SIG-M5 treated with dmso at 0.1 percent for 504 hours (cell line): ENCODE measurements around the gene ZFP3.
"Not testable (repeated sequence)": the region's sequence is repeated elsewhere in the genome, so short reads cannot be mapped to it uniquely, and the experiment has no call there.

Experiments
- DNase-seq: peaks from one replicate; lab custom pipeline; 2025; ENCODE audit not compliant: unreplicated experiment; lab: John Stamatoyannopoulos, UW

ZFP3 gene

GRCh38 chr17:5137511-5138197, 59.4 kb downstream of the ZFP3 start:
- not testable (repeated sequence) for DNase-seq

- DNase-seq: not testable (repeated sequence)
Observed at GRCh38 chr17:5138198-5138544, 59.9 kb downstream of the ZFP3 start.

GRCh38 chr17:5138616-5139457, 60.6 kb downstream of the ZFP3 start:
- no peak for DNase-seq

GRCh38 chr17:5139458-5139732, 61.1 kb downstream of the ZFP3 start:
- DNase-seq: no peak

GRCh38 chr17:5142877-5143276, 64.6 kb downstream of the ZFP3 start:
- DNase-seq: not testable (repeated sequence)
